Epithelial cell of proximal tubule (primary cell): ENCODE measurements around the gene ANKRD33B. TPM values are rescaled to one million over a fixed set of nuclear protein-coding genes. Genes with fewer than 3 reads are reported as not detected.

Experiments used
- DNase-seq: peaks from one replicate; pipeline ENCODE4 v3.0.0-alpha.2; 2011; ENCODE audit warnings: low read depth
- H3K4me3 ChIP-seq: 2 replicates; pipeline ENCODE4 v1.5.1; 2011; ENCODE audit warnings: low read depth, mild to moderate bottlenecking, low read length
- total RNA-seq: library from RNA; depleted of rRNA; stranded (reverse); fragments of >200 nt; gene quantifications from 2 replicates; pipeline ENCODE4 v1.2.3, GENCODE V29; 2015
- TF ChIP-seq, protein P1 (sequence below): conservative IDR thresholded peaks from 2 replicates; pipeline ENCODE4 v1.5.1; 2012; ENCODE audit warnings: low read depth, mild to moderate bottlenecking, low read length

Gene ANKRD33B
- total RNA-seq, 1 donor from 2014 or later: 2.3 TPM

DNA sequence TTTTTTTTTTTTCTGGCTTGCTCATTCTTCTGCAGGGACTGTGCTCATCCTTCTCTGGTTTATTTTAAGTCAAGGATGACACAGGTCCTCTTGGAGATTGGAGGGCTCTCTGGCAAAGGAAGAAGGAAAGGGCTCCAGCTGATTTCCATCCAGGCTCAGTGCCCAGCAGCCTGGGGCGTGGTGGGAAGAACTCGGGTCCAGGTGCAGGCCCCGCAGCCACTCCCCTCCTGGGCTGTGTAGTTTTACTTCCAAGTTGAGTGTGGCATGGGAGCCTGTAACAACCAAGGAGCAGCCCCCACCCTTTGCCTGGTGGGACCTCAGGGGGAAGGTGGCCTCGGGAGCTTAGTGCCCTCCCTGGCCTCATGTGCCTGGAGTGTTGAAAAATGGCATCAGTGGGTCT, 58.9 kb downstream of the ANKRD33B start:
- H3K4me3 ChIP-seq: no peak overlapping the region
- DNase-seq: no peak
- TF ChIP-seq, protein P1, sequence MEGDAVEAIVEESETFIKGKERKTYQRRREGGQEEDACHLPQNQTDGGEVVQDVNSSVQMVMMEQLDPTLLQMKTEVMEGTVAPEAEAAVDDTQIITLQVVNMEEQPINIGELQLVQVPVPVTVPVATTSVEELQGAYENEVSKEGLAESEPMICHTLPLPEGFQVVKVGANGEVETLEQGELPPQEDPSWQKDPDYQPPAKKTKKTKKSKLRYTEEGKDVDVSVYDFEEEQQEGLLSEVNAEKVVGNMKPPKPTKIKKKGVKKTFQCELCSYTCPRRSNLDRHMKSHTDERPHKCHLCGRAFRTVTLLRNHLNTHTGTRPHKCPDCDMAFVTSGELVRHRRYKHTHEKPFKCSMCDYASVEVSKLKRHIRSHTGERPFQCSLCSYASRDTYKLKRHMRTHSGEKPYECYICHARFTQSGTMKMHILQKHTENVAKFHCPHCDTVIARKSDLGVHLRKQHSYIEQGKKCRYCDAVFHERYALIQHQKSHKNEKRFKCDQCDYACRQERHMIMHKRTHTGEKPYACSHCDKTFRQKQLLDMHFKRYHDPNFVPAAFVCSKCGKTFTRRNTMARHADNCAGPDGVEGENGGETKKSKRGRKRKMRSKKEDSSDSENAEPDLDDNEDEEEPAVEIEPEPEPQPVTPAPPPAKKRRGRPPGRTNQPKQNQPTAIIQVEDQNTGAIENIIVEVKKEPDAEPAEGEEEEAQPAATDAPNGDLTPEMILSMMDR: no peak

DNA sequence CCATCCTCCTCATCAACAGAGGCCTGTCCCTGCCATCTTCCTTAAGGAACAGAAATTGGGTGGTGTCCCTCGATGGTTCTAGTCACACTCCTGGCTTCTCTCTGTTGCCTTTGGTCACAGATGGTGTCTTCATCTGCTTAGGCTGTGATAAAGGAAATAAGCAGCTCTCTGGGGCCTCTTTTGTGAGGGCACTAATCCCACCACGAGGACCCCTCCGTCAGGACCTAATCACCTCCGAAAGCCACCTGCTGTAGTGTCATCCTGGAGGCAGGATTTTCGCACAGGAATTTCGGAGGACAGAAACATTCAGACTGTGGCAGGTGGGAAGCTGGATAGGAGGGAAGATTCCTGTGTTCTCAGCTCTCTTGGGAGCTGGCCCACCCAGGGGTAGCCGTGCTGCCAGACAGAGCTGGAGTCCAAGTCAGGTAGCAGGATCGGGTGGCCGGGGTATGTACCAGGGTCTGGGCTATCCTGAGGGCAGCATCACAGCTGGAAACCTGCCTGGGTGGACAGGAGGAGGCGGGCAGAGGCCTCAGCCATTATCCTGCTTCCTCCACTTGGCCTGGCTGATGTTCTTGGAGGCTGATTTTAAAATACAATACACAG, 59.5 kb downstream of the ANKRD33B start:
- no peak for DNase-seq
- no peak overlapping the region for H3K4me3 ChIP-seq
- TF ChIP-seq, protein P1: no peak

- H3K4me3 ChIP-seq: no peak overlapping the region
- TF ChIP-seq, protein P1: no peak
- no peak for DNase-seq
Measured at GRCh38 chr5:10624206-10624605, 60.3 kb downstream of the ANKRD33B start.

DNA sequence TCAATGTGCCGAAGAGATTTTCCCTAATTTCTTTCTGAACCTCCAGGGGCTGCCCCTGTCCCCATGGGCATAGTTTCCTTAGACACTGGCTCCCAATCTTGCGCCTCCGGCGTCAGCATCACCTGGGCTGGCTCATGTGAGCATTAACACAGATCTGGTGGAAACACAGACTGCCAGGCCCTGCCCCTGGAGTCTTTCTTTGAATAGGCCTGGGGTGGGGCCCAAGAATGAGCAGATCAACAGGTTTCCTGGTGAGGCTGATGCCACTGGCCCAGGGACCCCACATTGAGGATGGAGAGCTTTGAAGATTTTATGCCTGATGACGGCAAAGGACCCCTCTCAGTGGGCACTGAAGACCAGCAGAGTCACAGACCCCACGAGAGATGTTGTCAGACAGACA, 60.8 kb downstream of the ANKRD33B start:
- H3K4me3 ChIP-seq: no peak overlapping the region
- TF ChIP-seq, protein P1: no peak
- DNase-seq: no peak

DNA sequence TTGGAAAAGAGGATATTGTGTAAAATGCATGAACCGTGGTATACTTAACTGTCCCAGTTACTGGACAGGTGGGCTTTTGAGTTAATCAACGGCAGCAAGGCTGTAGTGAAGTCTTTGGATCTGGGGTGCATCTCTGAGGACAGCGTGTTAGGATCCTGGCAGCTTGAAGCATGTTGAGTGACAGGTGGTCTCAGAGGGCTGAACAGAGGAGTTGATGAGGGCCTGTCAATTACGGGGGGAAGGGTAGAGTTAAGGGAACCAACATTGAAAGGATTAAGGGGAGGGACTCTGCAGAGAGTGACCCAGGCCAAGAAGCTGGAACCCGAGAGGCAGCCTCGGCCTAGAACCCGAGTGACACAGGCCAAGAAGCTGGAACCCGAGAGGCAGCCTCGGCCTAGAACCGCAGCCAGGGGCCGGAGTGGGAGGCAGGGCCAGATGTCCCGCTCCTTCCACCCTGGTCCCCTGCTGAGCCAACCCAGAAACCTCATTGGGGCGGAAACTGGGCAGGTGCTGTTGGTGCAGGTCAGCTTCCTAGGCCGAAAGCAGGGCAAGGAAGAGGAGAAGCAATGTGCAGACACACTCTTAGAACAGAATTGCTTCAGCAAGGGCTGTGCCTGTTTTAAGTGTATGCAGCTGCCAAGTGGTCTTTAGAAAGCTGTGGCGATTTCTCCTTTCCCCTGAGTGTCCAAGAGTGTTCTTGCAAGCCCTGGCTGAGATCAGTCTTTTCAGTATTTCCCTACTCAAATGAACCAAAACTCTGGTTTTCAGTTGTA, 62.0 kb downstream of the ANKRD33B start:
- DNase-seq: no peak
- H3K4me3 ChIP-seq: no peak overlapping the region
- TF ChIP-seq, protein P1: no peak

DNA sequence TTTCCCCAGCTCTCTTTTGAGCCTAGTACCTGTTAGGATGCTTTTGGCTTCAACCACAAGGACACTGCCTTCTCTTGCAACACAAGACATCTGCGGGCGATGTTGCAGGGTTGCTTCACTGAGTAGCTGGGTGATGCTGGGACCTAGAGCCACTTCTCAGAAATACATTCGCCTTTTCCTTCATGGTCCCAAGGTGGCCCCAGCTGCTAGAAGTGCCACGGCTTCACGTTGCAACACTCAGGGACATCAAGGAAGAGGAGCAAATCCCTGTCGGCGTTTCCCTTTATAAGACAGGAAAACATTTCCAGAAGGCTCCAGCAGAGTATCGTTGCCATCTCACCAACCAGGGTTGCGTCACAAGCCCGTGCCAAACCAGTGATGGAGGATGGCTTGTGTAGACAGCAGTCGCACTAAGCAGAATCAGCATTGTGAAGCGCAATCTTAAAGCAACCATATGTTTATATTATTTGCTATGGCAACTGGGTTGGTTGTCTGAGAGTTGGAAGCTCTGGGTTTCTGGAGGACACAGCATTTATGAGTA, 62.7 kb downstream of the ANKRD33B start:
- TF ChIP-seq, protein P1: no peak
- DNase-seq: no peak

More for the DNA sequence above, 62.7 kb downstream of the ANKRD33B start:
- no peak overlapping the region for H3K4me3 ChIP-seq
